Gastrocnemius medialis (tissue), 4 donors: ENCODE data around the gene PDE9A.

Source experiments
- CTCF ChIP-seq, 5 experiments: fragments of 450-650 bp in 3 of 5; fragments of 200-600 bp in 2 of 5; sonication (generic) in 2 of 5; IDR thresholded peaks in 4 of 5; conservative IDR thresholded peaks in 1 of 5; 1 replicate in 4 of 5; 2 replicates in 1 of 5; pipeline ENCODE4 v1.5.1; 2016 to 2019; ENCODE audit warnings: antibody characterized with exemption in 5 of 5, mild to moderate bottlenecking in 3 of 5, moderate library complexity in 3 of 5
- POLR2A ChIP-seq, 2 donors: fragments of 450-650 bp; IDR thresholded peaks; one replicate each; pipeline ENCODE4 v1.6.1; 2017; ENCODE audit warnings: antibody characterized with exemption in 2 of 2, mild to moderate bottlenecking in 2 of 2, moderate library complexity in 2 of 2

DNA sequence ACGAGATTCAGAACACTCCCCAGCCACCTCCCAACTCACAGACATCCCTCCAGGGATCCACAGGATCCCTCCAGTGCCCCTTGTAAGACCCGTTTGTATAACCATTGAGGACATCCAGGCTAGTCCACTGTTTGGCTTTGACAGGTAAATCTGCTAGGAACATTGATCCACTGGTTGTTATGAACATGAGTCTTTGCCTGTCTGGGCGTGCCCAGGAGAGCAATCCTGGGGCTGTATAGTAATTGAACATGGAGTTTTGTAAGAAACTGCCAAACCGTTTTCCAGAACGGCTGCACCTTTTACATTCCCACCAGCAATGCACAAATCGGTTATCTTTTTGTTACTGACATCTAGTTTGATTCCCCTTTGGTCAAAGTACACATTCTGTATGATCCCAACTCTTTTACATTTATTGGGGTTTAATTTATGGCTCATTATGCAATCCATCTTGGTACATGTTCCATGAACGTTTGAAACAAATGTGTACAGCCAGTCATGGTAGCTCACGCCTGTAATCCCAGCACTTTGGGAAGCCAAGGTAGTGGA lies 137.2 kb downstream of the PDE9A start:
- TF ChIP-seq CTCF (IDR thresholded peaks at IDR 0.05 in 4 of 5, conservative IDR thresholded peaks at IDR 0.05 in 1 of 5) (no peak), POLR2A (IDR thresholded peaks at IDR 0.05) (no peak)
